ENCODE data around the gene SYNE2. TPM values are rescaled to one million over a fixed set of nuclear protein-coding genes. Genes with fewer than 3 reads are reported as not detected.

Gene SYNE2
- total and polyA plus RNA-seq, 2 donors (not counting 1 experiment from before 2014, with no cell fraction given), result 3.1 to 15.4 TPM

GRCh38 chr14:63854330-63854729, 1.5 kb downstream of the SYNE2 start:
- H4K20me1 ChIP-seq (ENCODE audit: control insufficient read depth, extremely low read depth, insufficient read depth, low read length), result no peaks in the 10 kb centered on the region
- H3K79me2 ChIP-seq (ENCODE audit: control insufficient read depth, insufficient read depth, low read length), result no peaks in the 10 kb centered on the region
- H3K27ac ChIP-seq (ENCODE audit: insufficient read depth, low read length), result no peak overlapping the region
- TF ChIP-seq EZH2 (IDR thresholded peaks at IDR 0.05; ENCODE audit: low read length, missing control alignments) (no peak), CTCF (conservative IDR thresholded peaks at IDR 0.05 in 1 of 2, IDR thresholded peaks at IDR 0.05 in 1 of 2; ENCODE audit: low read depth in 1 of 2, low read length in 2 of 2) (no peak)
- peak overlapping the region; percentile 32 to 81 (median 52) for H3K4me3 ChIP-seq (replicated peaks in 1 of 4; ENCODE audit: control extremely low read depth in 1 of 4, insufficient read depth in 1 of 4, low read depth in 3 of 4, low read length in 4 of 4)
- no peaks in the 10 kb centered on the region for H3K9me3 ChIP-seq (ENCODE audit: control insufficient read depth, insufficient read depth, low read depth, low read length)
- no peaks in the 10 kb centered on the region for H3K4me1 ChIP-seq (ENCODE audit: control insufficient read depth, extremely low read depth, insufficient read depth, low read length)
- no peak overlapping the region for H3K9ac ChIP-seq (ENCODE audit: insufficient read depth, low read length)
- no peak for DNase-seq (ENCODE audit: low read depth in 2 of 2)
- no peaks in the 10 kb centered on the region for H3K36me3 ChIP-seq (ENCODE audit: control insufficient read depth, insufficient read depth, low read length)
- H2AFZ ChIP-seq (ENCODE audit: low read length), result peak overlapping the region; percentile 17
- peak overlapping the region; percentile 75 for H3K4me2 ChIP-seq (ENCODE audit: extremely low read depth, insufficient read depth, low read length)
- H3K27me3 ChIP-seq (ENCODE audit: control insufficient read depth, insufficient read depth, low read length), result no peaks in the 10 kb centered on the region

- Histone ChIP-seq H3K9ac (ENCODE audit: insufficient read depth, low read length) (no peak overlapping the region), H3K4me3 (replicated peaks in 1 of 4; ENCODE audit: control extremely low read depth in 1 of 4, insufficient read depth in 1 of 4, low read depth in 3 of 4, low read length in 4 of 4) (no peak overlapping the region), H3K36me3 (ENCODE audit: control insufficient read depth, insufficient read depth, low read length) (no peaks in the 10 kb centered on the region), H3K4me2 (ENCODE audit: extremely low read depth, insufficient read depth, low read length) (no peak overlapping the region), H3K27ac (ENCODE audit: insufficient read depth, low read length) (no peak overlapping the region), H3K4me1 (ENCODE audit: control insufficient read depth, extremely low read depth, insufficient read depth, low read length) (no peaks in the 10 kb centered on the region), H3K79me2 (ENCODE audit: control insufficient read depth, insufficient read depth, low read length) (no peaks in the 10 kb centered on the region), H2AFZ (ENCODE audit: low read length) (no peak overlapping the region), H3K27me3 (ENCODE audit: control insufficient read depth, insufficient read depth, low read length) (no peaks in the 10 kb centered on the region), H4K20me1 (ENCODE audit: control insufficient read depth, extremely low read depth, insufficient read depth, low read length) (no peaks in the 10 kb centered on the region), H3K9me3 (ENCODE audit: control insufficient read depth, insufficient read depth, low read depth, low read length) (no peaks in the 10 kb centered on the region)
- DNase-seq (ENCODE audit: low read depth in 2 of 2), result no peak
- TF ChIP-seq CTCF (conservative IDR thresholded peaks at IDR 0.05 in 1 of 2, IDR thresholded peaks at IDR 0.05 in 1 of 2; ENCODE audit: low read depth in 1 of 2, low read length in 2 of 2), result no peak
- no peak for TF ChIP-seq EZH2 (IDR thresholded peaks at IDR 0.05; ENCODE audit: low read length, missing control alignments)
Measured at GRCh38 chr14:63855281-63855680, 2.5 kb downstream of the SYNE2 start.

GRCh38 chr14:63857466-63858030, 4.7 kb downstream of the SYNE2 start:
- TF ChIP-seq EZH2 (IDR thresholded peaks at IDR 0.05; ENCODE audit: low read length, missing control alignments) (no peak), CTCF (conservative IDR thresholded peaks at IDR 0.05 in 1 of 2, IDR thresholded peaks at IDR 0.05 in 1 of 2; ENCODE audit: low read depth in 1 of 2, low read length in 2 of 2) (no peak)
- DNase-seq (ENCODE audit: low read depth in 2 of 2), result peak in 1 of 2 donors; percentile 43
- Histone ChIP-seq H2AFZ (ENCODE audit: low read length) (no peak overlapping the region), H3K9ac (ENCODE audit: insufficient read depth, low read length) (no peak overlapping the region), H3K4me3 (replicated peaks in 1 of 4; ENCODE audit: control extremely low read depth in 1 of 4, insufficient read depth in 1 of 4, low read depth in 3 of 4, low read length in 4 of 4) (no peak overlapping the region), H3K36me3 (ENCODE audit: control insufficient read depth, insufficient read depth, low read length) (no peaks in the 10 kb centered on the region), H3K9me3 (ENCODE audit: control insufficient read depth, insufficient read depth, low read depth, low read length) (no peaks in the 10 kb centered on the region), H4K20me1 (ENCODE audit: control insufficient read depth, extremely low read depth, insufficient read depth, low read length) (no peaks in the 10 kb centered on the region), H3K79me2 (ENCODE audit: control insufficient read depth, insufficient read depth, low read length) (no peaks in the 10 kb centered on the region), H3K27ac (ENCODE audit: insufficient read depth, low read length) (no peak overlapping the region), H3K4me2 (ENCODE audit: extremely low read depth, insufficient read depth, low read length) (no peak overlapping the region), H3K27me3 (ENCODE audit: control insufficient read depth, insufficient read depth, low read length) (no peaks in the 10 kb centered on the region), H3K4me1 (ENCODE audit: control insufficient read depth, extremely low read depth, insufficient read depth, low read length) (no peaks in the 10 kb centered on the region)

All from fibroblast of lung (primary cell).